ENCODE measurements around the gene CCDC9B. TPM values are rescaled to one million over a fixed set of nuclear protein-coding genes. Genes with fewer than 3 reads are reported as not detected.

CCDC9B gene
- total RNA-seq, 4 donors from 2014 or later: 5.4 to 34.4 (median 15.0) TPM

DNA sequence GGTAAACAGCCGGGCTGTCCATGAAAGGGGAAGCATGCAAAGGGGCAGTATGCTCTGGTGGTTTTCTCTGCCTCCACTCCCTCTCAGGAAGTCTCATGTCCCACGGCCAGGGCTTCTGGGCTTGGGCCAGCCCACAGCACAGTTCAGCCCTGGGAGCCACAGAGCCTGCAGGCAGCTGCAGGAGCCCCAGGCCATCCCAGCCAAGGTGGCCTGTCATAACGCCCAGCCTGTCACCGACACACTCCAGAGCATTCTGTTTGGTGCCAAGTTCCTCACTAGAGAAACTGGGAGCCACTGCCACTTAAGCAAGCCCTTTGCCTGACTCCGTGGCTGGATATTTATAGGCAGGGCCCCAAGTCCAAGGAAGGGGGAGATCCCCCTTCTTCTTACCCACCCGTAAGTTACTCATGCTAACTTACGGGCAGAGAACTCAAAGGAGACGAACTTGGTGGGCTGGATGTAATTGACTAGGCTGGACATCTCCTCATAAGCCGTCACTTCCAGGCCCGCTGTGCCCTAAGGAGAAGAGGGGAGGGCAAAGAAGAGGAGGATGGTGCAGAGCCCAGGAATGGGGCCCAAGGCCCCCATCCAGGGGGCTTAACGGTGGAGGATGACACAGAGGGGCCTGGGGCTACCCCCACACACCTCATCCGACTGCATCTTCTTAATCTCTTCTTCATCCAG lies 44.7 kb downstream of the CCDC9B start:
- intact Hi-C loops (cut with DNase I): no loop called here
- TF ChIP-seq, protein P1, sequence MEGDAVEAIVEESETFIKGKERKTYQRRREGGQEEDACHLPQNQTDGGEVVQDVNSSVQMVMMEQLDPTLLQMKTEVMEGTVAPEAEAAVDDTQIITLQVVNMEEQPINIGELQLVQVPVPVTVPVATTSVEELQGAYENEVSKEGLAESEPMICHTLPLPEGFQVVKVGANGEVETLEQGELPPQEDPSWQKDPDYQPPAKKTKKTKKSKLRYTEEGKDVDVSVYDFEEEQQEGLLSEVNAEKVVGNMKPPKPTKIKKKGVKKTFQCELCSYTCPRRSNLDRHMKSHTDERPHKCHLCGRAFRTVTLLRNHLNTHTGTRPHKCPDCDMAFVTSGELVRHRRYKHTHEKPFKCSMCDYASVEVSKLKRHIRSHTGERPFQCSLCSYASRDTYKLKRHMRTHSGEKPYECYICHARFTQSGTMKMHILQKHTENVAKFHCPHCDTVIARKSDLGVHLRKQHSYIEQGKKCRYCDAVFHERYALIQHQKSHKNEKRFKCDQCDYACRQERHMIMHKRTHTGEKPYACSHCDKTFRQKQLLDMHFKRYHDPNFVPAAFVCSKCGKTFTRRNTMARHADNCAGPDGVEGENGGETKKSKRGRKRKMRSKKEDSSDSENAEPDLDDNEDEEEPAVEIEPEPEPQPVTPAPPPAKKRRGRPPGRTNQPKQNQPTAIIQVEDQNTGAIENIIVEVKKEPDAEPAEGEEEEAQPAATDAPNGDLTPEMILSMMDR (IDR thresholded peaks at IDR 0.05): no peak
- TF ChIP-seq POLR2A (IDR thresholded peaks at IDR 0.05): no peak
- Histone ChIP-seq H3K27me3 (peaks cover 0 to 57% (median 0%) of the 10 kb centered on the region in 4 donors), H3K27ac (no peak overlapping the region), H3K36me3 (no peaks in the 10 kb centered on the region), H3K4me3 (no peak overlapping the region), H3K4me1 (peaks cover under 1 to 11% (median 5%) of the 10 kb centered on the region in 3 donors), H3K9me3 (peaks cover 0 to 11% (median 7%) of the 10 kb centered on the region in 3 donors)
- DNase-seq: no peak
- WGBS, 2 donors: 55 to 67% methylated on average over 6 to 8 of the region's 12 CpGs

DNA sequence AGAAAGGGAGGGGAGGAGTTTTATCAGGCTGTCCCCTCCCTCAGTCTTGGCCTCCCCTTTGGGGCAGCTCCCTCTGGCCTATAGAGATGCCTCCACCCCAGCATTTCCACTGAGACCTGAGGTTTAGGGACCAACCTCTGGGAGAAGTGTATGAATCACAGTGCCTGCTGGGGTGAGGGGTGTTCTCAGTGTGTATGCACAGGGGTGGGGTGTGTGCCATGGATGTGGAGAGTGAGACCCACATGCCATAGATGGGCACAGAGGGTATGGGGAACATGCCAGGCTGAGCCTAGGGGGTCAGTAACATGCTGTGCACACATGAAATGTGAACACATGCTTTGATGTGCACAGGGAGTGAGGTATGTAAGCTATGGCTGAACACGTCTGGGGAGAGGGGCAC lies 45.4 kb downstream of the CCDC9B start:
- WGBS, 2 donors: 78 to 82% methylated on average over 1 of the region's 1 CpG
- Histone ChIP-seq H3K36me3 (no peaks in the 10 kb centered on the region), H3K4me3 (no peak overlapping the region), H3K27me3 (peaks cover 0 to 64% (median 0%) of the 10 kb centered on the region in 4 donors), H3K4me1 (peaks cover 4 to 18% (median 8%) of the 10 kb centered on the region in 3 donors), H3K27ac (no peak overlapping the region), H3K9me3 (peaks cover 0 to 7% (median 5%) of the 10 kb centered on the region in 3 donors)
- TF ChIP-seq, protein P1 (IDR thresholded peaks at IDR 0.05): no peak
- TF ChIP-seq POLR2A (IDR thresholded peaks at IDR 0.05): no peak
- intact Hi-C loops (cut with DNase I): no loop called here
- no peak for DNase-seq

DNA sequence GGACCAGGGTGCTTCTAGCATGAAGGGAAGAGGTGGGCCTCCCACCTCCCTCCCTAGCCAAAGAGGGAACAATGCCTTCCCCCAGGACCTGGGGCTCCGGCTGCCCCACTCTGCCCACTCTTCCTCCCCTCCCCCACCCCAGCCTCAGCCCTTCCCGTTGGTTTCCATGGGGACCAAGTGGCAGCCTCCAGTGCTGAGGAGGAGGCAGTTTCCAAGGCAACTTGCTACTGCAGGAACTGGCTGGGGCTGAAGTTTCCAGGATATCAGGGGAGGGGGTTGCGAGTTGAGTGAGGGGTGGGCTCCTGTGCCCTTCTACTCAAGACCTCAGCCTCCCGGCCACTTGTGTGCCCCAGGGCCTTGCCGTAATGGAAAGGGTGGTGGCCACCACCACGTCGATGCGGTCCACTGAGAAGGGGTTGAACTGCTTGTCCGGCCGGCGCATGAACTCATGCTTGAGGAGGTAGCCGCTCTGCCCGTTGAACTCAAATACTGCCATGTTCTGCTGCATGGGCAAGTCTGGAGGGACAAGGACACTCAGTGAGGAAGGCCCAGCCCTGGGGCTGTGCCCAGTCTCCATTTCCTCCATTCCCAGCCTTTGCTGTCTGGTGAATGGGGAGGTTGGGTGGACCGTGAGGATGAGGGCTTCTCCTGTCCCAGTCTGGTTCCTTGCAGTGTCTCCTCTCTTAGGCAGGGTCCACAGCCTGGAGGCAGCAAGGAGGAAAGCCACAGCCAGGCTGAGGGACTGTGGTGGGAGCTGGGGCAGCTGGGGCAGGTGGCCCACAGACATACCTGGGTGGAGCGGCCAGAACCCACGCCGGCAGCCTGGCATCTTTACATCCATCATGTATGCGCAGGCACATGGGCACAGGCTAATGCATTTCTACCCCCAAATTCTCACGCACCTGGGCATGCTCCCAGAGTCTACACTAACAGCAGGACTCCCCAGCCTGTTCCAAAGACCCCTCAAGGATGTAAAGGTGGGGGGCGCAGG lies 46.5 kb downstream of the CCDC9B start:
- Histone ChIP-seq H3K36me3 (no peaks in the 10 kb centered on the region), H3K9me3 (no peaks in the 10 kb centered on the region), H3K27ac (no peak overlapping the region), H3K4me3 (no peak overlapping the region), H3K27me3 (peaks cover 0 to 74% (median 0%) of the 10 kb centered on the region in 4 donors), H3K4me1 (peaks cover 4 to 18% (median 8%) of the 10 kb centered on the region in 3 donors)
- TF ChIP-seq, protein P1 (IDR thresholded peaks at IDR 0.05): no peak
- TF ChIP-seq POLR2A (IDR thresholded peaks at IDR 0.05): no peak
- 79 to 80% methylated on average over 5 to 11 of the region's 20 CpGs for WGBS, 2 donors
- intact Hi-C loops (cut with DNase I): no loop called here
- DNase-seq: no peak

DNA sequence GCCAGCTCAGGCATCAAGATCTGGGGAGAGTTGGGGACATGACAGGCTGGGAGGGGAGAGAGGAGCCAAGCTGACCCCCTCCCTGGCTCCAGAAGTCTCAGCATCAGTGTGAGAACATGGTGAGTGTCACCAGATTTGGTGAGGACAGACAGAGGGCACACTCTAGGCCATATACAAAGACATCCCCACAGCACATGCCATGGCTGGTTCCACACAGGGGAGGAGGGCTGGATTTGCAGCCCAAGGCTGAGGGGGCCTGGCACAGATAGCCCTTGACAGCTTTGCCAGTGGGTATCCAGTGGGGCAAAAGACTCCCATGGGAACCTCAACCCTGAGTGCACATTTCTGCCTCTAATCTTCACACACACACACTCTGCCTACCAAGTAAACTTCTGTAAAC lies 47.7 kb downstream of the CCDC9B start:
- no peak overlapping the region for H3K27ac ChIP-seq
- H3K9me3 ChIP-seq: no peaks in the 10 kb centered on the region
- peaks cover 4 to 18% (median 8%) of the 10 kb centered on the region in 3 donors for H3K4me1 ChIP-seq
- no peaks in the 10 kb centered on the region for H3K36me3 ChIP-seq
- H3K27me3 ChIP-seq: peaks cover 0 to 86% (median 0%) of the 10 kb centered on the region in 4 donors
- intact Hi-C loops (cut with DNase I): no loop called here
- no peak for TF ChIP-seq POLR2A (IDR thresholded peaks at IDR 0.05)
- TF ChIP-seq, protein P1 (IDR thresholded peaks at IDR 0.05): no peak
- DNase-seq: no peak
- no peak overlapping the region for H3K4me3 ChIP-seq

DNA sequence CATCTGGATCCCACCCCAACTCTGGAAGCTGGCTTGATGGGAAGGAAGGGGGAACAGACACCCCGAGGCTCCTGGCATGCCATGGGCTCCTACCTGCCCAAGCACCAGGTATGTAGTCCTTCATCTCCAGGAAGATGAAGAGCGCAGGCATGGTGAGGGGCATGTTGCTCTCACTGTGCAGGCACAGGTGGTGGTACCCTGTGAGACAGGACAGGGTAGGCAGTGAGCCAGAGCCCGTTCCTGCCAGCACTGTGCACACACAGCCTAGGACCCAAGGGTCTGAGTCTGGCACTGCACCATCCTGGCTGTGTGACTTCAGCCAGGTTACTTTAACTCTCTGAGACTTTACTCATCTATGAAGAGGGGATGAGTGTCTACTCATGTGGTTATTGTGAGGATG lies 48.5 kb downstream of the CCDC9B start:
- Histone ChIP-seq H3K9me3 (no peaks in the 10 kb centered on the region), H3K27ac (no peak overlapping the region), H3K4me3 (no peak overlapping the region), H3K36me3 (no peaks in the 10 kb centered on the region), H3K27me3 (peaks cover 0 to 92% (median 0%) of the 10 kb centered on the region in 4 donors), H3K4me1 (peaks cover 4 to 18% (median 8%) of the 10 kb centered on the region in 3 donors)
- 61 to 68% methylated on average over 3 of the region's 3 CpGs for WGBS, 2 donors
- DNase-seq: no peak
- no peak for TF ChIP-seq POLR2A (IDR thresholded peaks at IDR 0.05)
- TF ChIP-seq, protein P1 (IDR thresholded peaks at IDR 0.05): no peak
- intact Hi-C loops (cut with DNase I): no loop called here

Data from esophagus squamous epithelium (tissue), 5 donors.